Lung (tissue), 12 donors: ENCODE results near the gene SH3RF2. TPM values are rescaled to one million over a fixed set of nuclear protein-coding genes. Genes with fewer than 3 reads are reported as not detected.

Source experiments
- ATAC-seq: fragments of 200-7000 bp; cut with Tn5 transposase; one replicate; pipeline ENCODE4 v1.9.1; 2020; ENCODE audit warnings: moderate number of reproducible peaks; ENCODE audit not compliant: insufficient read depth, low FRiP score
- DNase-seq, 3 donors: peaks; one replicate each; pipeline ENCODE4 v3.0.0-alpha.2; 2013 to 2017
- H3K27ac ChIP-seq, 2 donors: one replicate each; pipeline ENCODE4 v1.5.1; 2013; ENCODE audit warnings: mild to moderate bottlenecking in 2 of 2, moderate library complexity in 2 of 2, control low read depth in 1 of 2, inconsistent platforms in 1 of 2, low read depth in 1 of 2, low read length in 1 of 2
- H3K27me3 ChIP-seq, 3 donors: one replicate each; pipeline ENCODE4 v1.5.1; 2013; ENCODE audit warnings: low read length in 2 of 3; ENCODE audit not compliant: control insufficient read depth in 3 of 3, insufficient read depth in 3 of 3
- H3K36me3 ChIP-seq, 4 donors: one replicate each; pipeline ENCODE4 v1.5.1; 2013; ENCODE audit warnings: low read length in 4 of 4, mild to moderate bottlenecking in 1 of 4, moderate library complexity in 1 of 4; ENCODE audit not compliant: control insufficient read depth in 4 of 4, insufficient read depth in 4 of 4
- H3K4me1 ChIP-seq, 5 donors: one replicate each; pipeline ENCODE4 v1.5.1; 2013; ENCODE audit warnings: low read length in 5 of 5, mild to moderate bottlenecking in 2 of 5, moderate library complexity in 1 of 5; ENCODE audit not compliant: control insufficient read depth in 5 of 5, insufficient read depth in 5 of 5
- H3K4me3 ChIP-seq: one replicate; pipeline ENCODE4 v1.5.1; 2013; ENCODE audit warnings: mild to moderate bottlenecking, control low read depth, moderate library complexity
- H3K9ac ChIP-seq, 2 donors: one replicate each; pipeline ENCODE4 v1.5.1; 2013; ENCODE audit warnings: low read length in 2 of 2, control low read depth in 1 of 2; ENCODE audit not compliant: insufficient read depth in 1 of 2
- H3K9me3 ChIP-seq, 4 donors: one replicate each; pipeline ENCODE4 v1.5.1; 2013; ENCODE audit warnings: low read length in 3 of 4, mild to moderate bottlenecking in 1 of 4, moderate library complexity in 1 of 4; ENCODE audit not compliant: control insufficient read depth in 4 of 4, insufficient read depth in 3 of 4
- WGBS, 2 donors: extraction: QIAGEN DNeasy Blood & Tissue Kit; methylation state at CpG; one replicate each; pipeline ENCODE4 v1.1.7; 2013; 5-methylcytosine and 5-hydroxymethylcytosine counted together
- polyA plus RNA-seq, 2 donors: library from polyadenylated mRNA; stranded (reverse); fragments of 200-250 nt; gene quantifications; one replicate each; pipeline ENCODE4 v1.2.1, GENCODE V29; 2013
- total RNA-seq, 2 donors: library from RNA; depleted of rRNA in 1 of 2; stranded (reverse); fragments of >200 nt in 1 of 2; gene quantifications; one replicate each; pipeline ENCODE4 v1.2.1, GENCODE V29; 2014 to 2021
- TF ChIP-seq, protein P1 (sequence below): IDR thresholded peaks from 2 replicates; pipeline ENCODE4 v1.5.1; 2012; ENCODE audit warnings: mild to moderate bottlenecking; ENCODE audit errors: control extremely low read depth, extremely low read depth
- donor health status: control.
- donor health status: control.
- donor health status: Bipolar disorder and iron deficiency.
- donor health status: healthy.
- donor health status: DM: yes; HTN: yes; CAD: no.

Gene SH3RF2
- total and polyA plus RNA-seq, 4 donors: 1.3 to 14.3 (median 5.0) TPM

DNA sequence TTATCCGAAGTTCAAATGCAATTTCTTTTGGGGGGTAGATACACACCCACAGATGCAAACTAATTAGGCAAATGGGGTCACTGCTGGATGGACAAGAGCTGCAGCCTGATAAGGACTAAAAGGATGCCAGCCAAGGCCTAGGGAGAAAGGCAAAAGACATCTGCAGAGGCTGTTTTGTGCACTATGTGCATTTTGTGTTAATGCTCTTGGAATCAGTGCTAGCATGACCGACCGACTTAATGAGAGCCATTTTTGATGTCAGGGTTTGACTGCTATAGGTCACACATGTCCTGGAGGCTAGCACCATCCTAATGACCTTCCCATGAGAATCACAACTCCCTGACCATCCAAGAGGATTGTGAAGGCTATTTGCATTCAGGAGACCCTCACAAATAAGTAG lies 134.4 kb downstream of the SH3RF2 start:
- Histone ChIP-seq H3K27me3 (peaks cover 0 to 16% (median 8%) of the 10 kb centered on the region in 3 donors), H3K4me3 (no peak overlapping the region), H3K9ac (no peak overlapping the region), H3K36me3 (no peaks in the 10 kb centered on the region), H3K27ac (peak overlapping the region in 1 of 2 donors; percentile 48), H3K9me3 (no peaks in the 10 kb centered on the region), H3K4me1 (peaks cover 0 to 14% (median 0%) of the 10 kb centered on the region in 5 donors)
- ATAC-seq (no peak), DNase-seq (no peak)
- WGBS, 2 donors: 89 to 93% methylated on average over 3 of the region's 3 CpGs
- TF ChIP-seq, protein P1, sequence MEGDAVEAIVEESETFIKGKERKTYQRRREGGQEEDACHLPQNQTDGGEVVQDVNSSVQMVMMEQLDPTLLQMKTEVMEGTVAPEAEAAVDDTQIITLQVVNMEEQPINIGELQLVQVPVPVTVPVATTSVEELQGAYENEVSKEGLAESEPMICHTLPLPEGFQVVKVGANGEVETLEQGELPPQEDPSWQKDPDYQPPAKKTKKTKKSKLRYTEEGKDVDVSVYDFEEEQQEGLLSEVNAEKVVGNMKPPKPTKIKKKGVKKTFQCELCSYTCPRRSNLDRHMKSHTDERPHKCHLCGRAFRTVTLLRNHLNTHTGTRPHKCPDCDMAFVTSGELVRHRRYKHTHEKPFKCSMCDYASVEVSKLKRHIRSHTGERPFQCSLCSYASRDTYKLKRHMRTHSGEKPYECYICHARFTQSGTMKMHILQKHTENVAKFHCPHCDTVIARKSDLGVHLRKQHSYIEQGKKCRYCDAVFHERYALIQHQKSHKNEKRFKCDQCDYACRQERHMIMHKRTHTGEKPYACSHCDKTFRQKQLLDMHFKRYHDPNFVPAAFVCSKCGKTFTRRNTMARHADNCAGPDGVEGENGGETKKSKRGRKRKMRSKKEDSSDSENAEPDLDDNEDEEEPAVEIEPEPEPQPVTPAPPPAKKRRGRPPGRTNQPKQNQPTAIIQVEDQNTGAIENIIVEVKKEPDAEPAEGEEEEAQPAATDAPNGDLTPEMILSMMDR: no peak

DNA sequence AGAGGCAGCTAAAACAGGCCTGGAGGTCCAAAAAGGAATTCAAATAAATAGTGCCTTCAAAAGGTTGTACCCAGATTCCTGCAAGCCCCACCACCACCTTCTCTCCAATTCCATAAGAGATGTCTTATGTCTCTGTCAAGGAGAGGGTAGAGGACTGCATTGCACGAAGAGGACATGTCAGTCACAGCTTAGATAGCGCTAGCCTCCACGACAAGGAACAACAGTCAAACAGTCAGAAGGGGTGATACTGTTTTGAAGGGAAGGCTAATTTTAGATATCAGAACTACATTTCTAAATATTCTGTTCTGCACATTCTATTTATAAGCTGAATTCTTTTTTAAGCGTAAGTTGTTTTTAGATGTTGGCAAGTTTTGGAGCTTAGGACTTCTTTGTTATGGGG lies 134.8 kb downstream of the SH3RF2 start:
- WGBS, 2 donors: 62 to 69% methylated on average over 4 of the region's 4 CpGs
- Histone ChIP-seq H3K9ac (no peak overlapping the region), H3K36me3 (no peaks in the 10 kb centered on the region), H3K27ac (peak overlapping the region in 1 of 2 donors; percentile 48), H3K27me3 (peaks cover 0 to 16% (median 8%) of the 10 kb centered on the region in 3 donors), H3K9me3 (no peaks in the 10 kb centered on the region), H3K4me3 (no peak overlapping the region), H3K4me1 (peaks cover 0 to 14% (median 0%) of the 10 kb centered on the region in 5 donors)
- ATAC-seq (no peak), DNase-seq (no peak)
- TF ChIP-seq, protein P1: no peak

DNA sequence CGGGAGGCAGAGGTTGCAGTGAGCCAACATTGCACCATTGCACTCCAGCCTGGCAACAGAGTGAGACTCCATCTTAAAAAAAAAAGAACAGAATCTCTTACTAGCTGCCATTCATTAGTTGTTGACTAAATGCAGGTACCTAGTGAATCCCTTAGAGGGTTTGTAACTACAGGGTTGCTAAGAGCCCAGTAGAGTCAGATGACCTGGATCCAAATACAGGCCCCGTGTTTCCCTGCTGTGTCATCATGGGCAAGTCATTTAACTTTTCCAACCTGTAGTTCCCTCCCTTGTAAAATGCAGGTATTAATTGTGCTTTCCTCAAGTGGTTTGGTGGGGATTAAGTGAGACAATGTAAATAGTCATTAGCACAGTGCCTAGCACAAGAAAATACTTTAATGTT lies 136.2 kb downstream of the SH3RF2 start:
- TF ChIP-seq, protein P1: no peak
- ATAC-seq (no peak), DNase-seq (no peak)
- Histone ChIP-seq H3K4me1 (peaks cover 0 to 14% (median 0%) of the 10 kb centered on the region in 5 donors), H3K36me3 (no peaks in the 10 kb centered on the region), H3K27me3 (peaks cover 0 to 20% (median 8%) of the 10 kb centered on the region in 3 donors), H3K9ac (no peak overlapping the region), H3K4me3 (no peak overlapping the region), H3K27ac (peak overlapping the region in 1 of 2 donors; percentile 70), H3K9me3 (no peaks in the 10 kb centered on the region)
- WGBS, 2 donors: 82 to 88% methylated on average over 2 of the region's 2 CpGs

DNA sequence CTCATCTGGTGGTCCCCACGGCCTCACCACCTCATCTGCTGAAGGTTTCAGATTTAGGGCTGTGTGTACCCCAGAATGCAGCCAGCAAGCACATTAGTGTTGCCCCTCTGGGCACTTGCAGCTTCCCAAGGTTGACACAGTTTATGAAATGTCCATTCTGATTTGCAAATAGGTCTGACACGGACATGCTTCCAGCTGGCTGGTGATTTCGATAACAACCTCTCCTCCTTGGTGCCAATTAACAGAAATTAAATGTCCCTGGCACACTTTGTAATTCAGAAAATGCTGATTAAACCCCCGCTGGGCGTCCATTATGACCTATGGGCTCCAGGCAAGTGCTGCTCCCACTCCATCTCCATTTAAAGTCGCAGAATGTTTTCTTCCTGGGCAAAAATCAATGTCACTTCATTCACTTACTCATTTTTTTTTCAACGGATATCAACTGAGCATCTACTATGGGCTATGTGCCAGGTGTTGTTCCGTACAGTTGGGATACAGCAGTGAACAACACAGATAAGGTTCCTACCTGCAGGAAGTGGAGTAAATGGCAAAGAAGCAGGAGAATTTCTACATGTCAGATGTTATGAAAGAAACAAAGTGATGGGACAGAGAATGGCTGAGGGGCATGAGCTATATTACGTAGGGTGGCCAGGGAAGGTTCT lies 137.0 kb downstream of the SH3RF2 start:
- no peaks in the 10 kb centered on the region for H3K9me3 ChIP-seq
- ATAC-seq (no peak), DNase-seq (no peak)
- peak overlapping the region in 1 of 2 donors; percentile 70 for H3K27ac ChIP-seq
- WGBS, 2 donors: 44 to 73% methylated on average over 9 of the region's 9 CpGs
- TF ChIP-seq, protein P1: no peak
- no peak overlapping the region for H3K4me3 ChIP-seq
- no peaks in the 10 kb centered on the region for H3K36me3 ChIP-seq
- H3K4me1 ChIP-seq: peaks cover 0 to 14% (median 0%) of the 10 kb centered on the region in 5 donors
- peaks cover 0 to 27% (median 11%) of the 10 kb centered on the region in 3 donors for H3K27me3 ChIP-seq
- H3K9ac ChIP-seq: no peak overlapping the region
